ENCODE data around the gene CNGA3. TPM values are rescaled to one million over a fixed set of nuclear protein-coding genes. Genes with fewer than 3 reads are reported as not detected.

Gene CNGA3
- polyA plus RNA-seq, 3 donors: not detected

DNA sequence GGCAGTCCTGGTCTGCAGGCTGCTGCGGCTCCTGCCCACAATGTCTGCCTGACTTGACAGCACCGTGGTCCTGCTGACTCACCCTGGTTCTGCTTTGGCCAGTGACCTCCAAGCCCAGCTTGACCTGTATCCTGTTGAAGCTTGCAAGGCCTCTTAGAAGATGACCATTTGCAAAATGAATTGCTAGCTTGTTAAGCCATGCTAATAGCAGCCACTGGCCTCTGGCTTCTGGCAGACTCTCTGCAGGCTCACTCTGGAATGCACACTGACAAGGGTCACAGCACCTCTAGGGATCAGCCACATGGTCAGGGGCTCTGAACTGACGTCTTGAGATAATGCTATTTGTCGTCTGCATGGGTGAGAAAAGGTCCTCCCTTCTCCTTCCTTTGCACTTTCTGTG, 25.9 kb downstream of the CNGA3 start:
- DNase-seq (ENCODE audit: extremely low read depth in 1 of 11, low read depth in 9 of 11, low spot score in 4 of 11): no peak

DNA sequence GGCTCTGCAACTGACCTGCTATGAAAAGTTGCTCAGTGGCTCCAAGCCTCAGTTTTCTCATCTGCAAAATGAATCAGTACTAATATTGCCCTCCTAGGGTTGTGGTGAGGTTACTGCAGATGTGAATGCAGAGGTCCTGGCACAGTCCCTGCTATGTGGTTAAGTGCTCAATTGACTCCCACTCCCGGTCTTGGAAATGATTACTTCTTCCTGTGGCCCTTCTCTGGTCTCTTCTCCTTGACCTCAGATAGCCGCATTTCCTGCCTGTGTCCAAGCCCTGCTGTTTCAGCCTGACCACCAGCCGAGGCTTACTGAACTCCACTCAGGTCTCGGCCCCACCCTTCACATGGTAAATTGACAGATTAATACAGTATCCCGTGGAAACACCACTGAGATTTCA, 26.3 kb downstream of the CNGA3 start:
- no peak for DNase-seq (ENCODE audit: extremely low read depth in 1 of 11, low read depth in 9 of 11, low spot score in 4 of 11)

DNA sequence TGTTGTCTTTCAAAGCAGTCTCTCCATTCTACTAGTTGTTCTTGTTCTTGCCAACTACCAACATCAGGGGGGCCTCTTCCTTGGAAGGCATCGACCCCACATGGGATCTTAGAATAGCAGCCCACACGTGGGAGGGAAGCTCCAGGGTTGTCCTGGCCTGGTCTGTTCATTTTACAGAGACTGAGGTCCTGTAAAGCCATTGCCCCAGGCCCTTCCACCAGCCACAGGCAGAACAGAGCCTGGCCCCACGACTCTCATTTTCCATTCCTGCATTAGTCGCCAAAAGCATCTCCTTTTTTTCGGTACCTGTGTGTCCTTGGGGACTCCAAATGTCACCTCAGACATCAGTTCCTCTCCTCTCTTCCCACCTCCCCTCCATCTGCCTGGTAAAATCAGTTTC, 28.0 kb downstream of the CNGA3 start:
- no peak for DNase-seq (ENCODE audit: extremely low read depth in 1 of 11, low read depth in 9 of 11, low spot score in 4 of 11)

DNA sequence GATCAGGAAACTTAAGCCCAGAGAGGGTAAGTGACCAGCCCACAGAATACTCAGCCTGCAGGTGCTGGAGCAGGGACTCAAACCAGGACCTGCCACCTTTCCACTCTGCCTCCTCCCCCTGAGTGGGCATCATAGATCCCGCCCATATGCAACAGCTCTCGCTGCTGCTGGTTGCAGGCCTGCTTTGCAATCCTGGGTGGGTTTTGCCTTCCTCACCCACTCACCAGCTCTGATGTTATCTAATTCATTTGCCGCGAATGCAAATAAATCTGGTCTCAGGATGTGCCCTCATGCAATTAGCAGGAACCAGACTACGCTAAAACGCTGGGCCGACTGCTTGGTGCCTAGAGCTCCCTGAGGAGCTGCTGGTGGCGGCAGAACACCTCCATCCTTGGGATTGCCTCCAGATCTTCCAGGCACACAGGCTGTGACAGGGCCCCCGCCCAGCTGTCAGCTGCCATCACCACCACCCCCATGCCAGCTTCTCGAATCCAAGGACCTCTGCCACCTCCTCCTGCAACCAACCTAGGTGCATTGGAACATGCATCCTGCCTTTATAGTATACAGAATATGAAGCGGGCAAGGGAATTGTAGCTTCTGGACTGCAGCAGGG, 28.8 kb downstream of the CNGA3 start:
- no peak for DNase-seq (ENCODE audit: extremely low read depth in 1 of 11, low read depth in 9 of 11, low spot score in 4 of 11)

DNA sequence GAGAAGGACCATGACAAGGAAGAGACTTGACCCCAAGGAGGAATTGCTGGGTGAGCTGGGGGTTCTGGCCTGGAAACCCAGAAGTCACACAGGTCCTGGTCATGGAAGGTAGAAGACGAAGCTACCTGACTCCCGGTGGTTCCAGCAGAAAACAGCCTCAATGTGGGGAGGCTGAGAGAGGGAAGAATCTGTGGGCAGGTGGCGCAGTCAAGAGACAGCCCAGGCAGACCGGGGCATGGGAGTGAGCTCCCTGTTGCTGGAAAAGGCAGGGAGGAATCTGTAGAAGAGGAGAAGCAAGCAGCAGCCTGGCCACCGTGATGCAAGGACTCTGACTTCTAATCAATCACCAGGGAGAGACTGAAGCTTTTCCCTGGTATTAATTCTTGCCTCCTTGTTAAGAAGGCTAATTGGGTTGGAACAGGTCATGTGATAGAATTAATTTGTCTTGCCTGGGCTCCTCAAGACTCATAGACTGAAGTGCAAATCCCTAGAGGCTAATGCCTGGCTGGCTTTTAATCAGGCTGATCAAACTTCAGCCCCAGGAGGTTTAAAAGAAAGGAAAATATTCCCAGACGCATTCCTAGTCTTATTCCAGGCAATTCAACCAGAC, 30.1 kb downstream of the CNGA3 start:
- no peak for DNase-seq (ENCODE audit: extremely low read depth in 1 of 11, low read depth in 9 of 11, low spot score in 4 of 11)

DNA sequence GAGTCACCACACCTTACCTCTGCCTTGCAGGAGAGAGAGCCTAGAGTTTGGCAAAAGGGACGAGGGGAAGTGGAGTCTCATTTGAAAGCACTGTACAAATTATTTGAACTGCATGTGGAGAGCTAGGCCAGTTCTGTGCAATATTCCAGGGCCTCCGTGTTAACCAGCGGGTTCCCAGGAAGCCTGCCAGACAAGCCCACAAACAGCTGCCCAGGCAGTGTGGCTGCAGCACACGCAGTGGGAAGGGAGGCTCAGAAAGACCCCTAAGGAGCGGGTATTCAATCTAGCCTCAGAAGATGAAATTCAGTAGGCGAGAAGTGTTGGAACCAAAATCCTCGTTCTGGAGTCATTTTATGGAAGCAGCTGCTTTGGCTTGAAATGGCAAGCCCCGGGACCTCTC, 30.7 kb downstream of the CNGA3 start:
- DNase-seq (ENCODE audit: extremely low read depth in 1 of 11, low read depth in 9 of 11, low spot score in 4 of 11): no peak

DNA sequence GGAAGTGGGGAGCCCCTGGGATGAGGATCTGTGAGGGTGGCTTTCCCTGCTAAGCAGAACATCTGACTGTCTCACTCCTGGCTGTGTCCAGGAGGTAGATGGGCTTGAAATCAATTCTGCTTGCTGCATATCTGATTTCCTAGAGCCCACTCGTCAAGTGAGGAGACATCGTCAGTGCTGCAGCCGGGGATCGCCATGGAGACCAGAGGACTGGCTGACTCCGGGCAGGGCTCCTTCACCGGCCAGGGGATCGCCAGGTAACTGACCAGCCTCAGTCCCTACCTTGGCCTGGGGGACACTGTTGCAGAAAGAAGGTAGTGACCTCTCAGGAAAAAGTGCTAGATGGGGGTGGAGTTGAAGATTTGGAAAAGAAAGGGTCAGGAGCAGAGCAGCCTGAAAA, 31.3 kb downstream of the CNGA3 start:
- DNase-seq (ENCODE audit: extremely low read depth in 1 of 11, low read depth in 9 of 11, low spot score in 4 of 11): peak in 1 of 11 donors; percentile 4

DNA sequence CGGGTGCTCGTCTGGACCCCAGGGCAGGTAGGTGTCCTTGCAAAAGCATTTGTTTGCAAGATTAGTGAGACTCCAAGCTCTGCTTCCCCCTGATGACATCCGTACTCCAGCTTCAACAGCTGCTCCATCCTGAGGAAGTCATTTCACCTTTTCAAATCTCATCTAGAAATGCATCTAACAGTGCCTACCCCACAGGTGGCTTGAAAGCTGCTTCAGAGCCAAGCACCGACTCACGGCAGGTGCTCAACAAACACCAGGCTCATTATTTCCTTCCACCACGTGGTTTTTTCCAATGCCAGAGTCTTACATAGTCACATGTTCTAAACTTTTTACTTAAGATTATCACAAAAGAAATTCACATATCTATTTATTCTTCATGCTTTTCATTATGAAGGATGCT, 31.9 kb downstream of the CNGA3 start:
- no peak for DNase-seq (ENCODE audit: extremely low read depth in 1 of 11, low read depth in 9 of 11, low spot score in 4 of 11)

DNA sequence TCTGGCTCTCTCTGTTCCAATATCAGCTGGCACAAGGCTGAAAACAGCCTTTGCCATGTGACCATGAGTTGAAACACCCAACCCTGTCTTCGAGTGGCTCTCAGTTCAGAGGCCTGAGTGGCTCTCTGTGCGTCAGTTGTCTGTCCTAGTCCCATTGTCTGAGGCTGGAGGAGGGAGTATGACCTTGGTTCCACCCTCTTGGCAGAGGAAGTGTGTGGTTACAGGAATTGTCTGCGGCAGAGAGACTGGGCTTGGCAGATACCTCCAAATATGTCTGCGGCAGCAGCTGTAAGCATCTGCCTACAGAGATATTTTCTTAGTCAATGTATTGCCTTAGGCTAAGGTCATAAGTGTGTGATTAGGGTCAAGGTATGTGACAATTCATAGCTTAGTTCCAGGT, 32.6 kb downstream of the CNGA3 start:
- no peak for DNase-seq (ENCODE audit: extremely low read depth in 1 of 11, low read depth in 9 of 11, low spot score in 4 of 11)

DNA sequence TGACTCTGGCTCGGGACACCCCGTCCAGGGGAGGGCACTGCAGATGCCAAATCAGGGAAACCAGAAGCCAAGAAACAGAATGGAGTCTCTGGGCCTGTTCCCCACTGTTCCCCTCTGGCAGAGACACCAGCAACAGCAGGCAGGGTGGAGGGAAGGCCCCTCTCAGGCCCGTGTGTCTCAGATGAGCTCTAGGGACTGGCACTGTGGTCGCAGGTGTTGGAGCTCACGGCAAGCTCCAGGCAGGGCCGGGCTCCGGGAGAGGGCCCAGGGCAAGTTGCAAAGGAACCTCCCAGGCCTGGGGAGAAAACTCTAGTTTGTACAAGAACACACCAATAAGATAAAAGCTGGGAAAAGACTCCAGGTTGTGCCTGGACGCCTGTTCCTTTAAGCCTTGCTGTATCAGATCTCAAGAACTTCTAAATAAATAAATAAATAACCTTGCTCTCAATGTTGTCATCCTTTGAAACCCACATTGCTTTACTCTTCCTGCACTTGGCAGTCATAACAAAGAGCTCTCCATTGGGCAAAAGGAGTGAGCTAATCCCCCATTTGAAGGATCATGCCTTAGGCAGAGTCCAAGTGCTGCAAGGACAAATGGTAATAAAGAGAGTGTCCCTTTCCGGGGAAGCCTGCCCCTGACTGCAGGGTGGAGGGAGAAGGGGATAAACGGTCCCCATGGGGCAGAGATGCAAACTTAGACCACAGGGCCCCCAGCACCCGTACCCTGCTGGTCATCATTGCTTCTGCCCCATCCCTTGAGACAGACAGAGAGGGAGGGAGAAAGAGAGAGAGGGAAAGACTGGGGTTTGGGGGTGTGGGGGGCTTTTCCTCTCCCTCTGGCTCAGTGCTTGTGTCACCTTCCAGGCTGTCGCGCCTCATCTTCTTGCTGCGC, 33.3 kb downstream of the CNGA3 start:
- DNase-seq (ENCODE audit: extremely low read depth in 1 of 11, low read depth in 9 of 11, low spot score in 4 of 11): no peak

DNA sequence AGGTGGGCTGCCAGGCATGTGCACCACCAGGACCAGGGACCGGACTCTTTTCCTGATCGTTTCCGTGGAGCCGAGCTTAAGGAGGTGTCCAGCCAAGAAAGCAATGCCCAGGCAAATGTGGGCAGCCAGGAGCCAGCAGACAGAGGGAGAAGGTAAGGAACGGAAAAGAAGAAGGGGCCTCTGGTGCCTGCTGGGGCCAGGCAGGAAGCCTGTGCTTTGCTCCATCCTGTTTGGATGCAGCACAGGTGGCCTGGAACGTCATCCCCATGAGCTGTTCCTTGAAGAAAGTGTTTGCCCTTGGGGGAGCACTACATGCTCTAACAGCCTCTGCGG, 33.9 kb downstream of the CNGA3 start:
- no peak for DNase-seq (ENCODE audit: extremely low read depth in 1 of 11, low read depth in 9 of 11, low spot score in 4 of 11)

DNA sequence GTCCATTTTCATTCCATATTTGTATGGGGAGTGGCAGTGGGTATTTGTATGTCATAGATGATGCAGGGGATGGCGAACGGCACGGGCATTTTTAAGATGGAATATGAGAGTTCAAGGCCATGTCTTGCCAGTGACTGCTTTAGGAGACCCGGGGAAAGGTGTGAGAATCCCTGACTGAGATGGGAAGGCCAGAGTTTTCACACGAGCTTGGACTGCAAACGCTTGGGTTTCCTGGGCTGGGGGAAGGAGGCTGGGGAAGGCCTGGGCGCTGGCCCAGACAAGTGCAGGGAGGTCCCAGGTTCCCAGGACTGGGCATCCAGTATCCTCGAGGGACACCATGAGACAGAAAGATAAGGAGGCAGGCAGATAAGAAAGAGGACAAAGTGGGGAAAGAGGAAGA, 35.2 kb downstream of the CNGA3 start:
- no peak for DNase-seq (ENCODE audit: extremely low read depth in 1 of 11, low read depth in 9 of 11, low spot score in 4 of 11)

DNA sequence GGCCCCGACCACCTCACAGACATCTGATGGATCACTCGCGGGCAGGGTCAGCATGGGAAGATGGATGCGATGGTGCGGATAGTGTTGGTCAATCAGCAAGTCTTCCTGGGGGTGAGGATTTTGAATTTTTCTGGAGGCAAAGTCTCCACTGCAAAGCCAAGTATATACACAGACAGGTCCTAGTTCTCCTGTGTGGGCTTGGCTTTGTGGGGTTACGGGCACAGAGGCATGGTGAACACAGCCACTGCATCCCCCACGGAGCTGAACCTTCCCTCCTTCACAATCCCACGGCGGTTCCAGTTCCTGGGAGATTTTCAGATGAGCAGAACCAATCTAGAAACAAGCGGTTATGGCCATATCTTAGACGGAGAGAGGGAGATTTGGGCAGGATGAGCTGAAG, 35.8 kb downstream of the CNGA3 start:
- DNase-seq (ENCODE audit: extremely low read depth in 1 of 11, low read depth in 9 of 11, low spot score in 4 of 11): no peak

DNA sequence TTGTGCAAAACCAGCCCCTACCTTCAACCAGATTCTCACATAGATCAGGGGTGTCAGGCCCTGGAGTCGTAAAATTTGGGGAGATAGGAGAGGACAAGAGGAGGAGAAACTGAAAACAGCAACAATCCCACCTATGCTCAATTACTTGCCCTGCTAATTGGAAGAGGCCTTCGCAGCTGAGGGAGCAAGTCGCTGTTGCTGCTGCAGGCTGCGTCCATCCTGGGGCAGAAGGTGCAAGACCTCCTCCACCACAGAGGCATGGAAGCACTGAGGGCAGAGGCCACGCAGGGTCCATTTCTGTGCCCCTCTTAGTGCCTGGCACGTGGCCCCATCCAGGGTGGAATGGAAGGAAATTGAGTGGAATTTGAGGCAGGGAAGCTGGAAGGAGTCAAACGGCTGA, 36.5 kb downstream of the CNGA3 start:
- DNase-seq (ENCODE audit: extremely low read depth in 1 of 11, low read depth in 9 of 11, low spot score in 4 of 11): no peak

DNA sequence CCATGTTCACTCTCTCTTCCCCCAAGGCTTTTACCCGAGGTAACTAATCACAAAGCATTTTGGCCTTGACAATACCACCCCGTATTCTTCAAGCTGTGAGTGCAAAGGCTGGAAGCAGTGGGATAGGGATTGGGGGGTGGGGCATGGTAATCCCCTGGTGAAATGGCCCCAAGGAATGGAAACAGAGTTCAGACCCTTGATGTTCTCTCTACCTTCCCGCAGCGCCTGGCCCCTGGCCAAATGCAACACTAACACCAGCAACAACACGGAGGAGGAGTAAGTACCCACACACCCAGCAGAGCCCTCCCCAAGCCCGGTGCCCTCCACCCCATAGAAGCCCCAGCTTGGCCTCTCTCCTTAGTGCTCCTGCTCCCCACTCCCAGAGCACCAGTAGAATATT, 36.9 kb downstream of the CNGA3 start:
- DNase-seq (ENCODE audit: extremely low read depth in 1 of 11, low read depth in 9 of 11, low spot score in 4 of 11): no peak

DNA sequence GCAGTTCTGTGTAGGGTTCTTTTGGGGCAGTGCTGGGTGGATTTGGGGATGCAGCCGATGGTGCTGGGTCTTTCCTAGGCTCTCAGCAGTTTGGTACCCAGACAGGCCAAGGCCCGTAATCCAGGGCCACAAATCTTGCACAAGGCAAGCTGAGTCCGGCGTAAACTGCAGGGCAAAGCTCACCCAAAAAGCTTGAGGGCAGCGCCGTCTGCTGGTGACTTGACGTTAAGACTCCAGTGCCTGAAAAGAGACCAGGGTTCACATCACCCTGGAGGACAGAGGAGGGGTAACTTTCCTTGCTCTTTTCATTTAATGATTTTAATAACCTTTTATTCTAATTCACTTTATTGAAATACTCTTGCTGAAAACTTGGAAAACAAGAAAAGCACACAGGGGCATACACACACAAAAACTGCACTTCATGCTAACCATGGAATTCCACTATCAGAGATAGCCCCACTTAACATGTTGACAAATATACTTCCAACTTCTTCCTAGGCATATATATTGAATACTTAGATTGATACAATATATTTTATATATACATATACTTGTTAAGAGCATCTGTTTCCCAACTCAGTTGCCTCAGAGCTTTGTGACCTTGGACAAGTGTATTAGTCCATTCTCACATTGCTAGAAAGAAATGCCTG, 38.9 kb downstream of the CNGA3 start:
- DNase-seq (ENCODE audit: extremely low read depth in 1 of 11, low read depth in 9 of 11, low spot score in 4 of 11): peak; percentile 41 to 77 (median 56)

DNA sequence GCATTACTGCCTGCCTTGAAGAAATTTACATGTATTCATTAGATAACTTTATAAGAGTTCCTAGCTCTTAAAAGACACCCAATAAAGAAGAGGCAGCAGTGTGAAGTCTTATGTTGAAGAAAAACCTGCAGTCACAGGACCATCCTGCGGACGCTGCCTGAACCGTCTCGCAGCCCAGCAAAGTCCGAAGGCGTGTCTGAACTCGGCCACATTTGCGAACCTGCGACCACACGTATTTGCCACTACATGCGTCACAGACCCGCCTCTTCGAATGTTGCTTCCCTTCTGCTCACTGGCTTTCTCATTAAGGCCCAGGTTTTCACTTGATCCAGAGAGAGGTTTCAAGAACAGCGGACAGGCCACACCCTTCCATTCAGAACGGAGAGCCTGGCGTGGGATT, 41.2 kb downstream of the CNGA3 start:
- DNase-seq (ENCODE audit: extremely low read depth in 1 of 11, low read depth in 9 of 11, low spot score in 4 of 11): no peak

DNA sequence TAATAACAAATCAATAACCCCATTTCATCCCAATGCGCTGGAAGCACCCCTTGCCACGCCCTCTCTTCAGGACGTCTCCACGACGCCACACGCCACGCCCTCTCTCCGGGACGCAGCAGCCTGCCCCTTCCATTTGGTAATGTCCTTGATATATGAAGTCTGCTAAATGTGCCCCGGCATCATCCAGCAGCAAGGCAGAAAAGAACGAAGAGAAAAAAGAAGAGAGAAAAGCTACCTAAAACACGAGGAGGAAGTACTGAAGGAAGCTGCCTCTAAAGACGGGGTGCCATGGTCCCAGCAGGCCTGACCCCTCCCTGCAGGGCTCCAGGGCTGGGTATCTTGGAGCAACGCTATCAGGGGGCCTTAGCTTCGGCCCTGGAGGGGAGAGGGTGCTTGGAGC, 41.8 kb downstream of the CNGA3 start:
- DNase-seq (ENCODE audit: extremely low read depth in 1 of 11, low read depth in 9 of 11, low spot score in 4 of 11): no peak

DNA sequence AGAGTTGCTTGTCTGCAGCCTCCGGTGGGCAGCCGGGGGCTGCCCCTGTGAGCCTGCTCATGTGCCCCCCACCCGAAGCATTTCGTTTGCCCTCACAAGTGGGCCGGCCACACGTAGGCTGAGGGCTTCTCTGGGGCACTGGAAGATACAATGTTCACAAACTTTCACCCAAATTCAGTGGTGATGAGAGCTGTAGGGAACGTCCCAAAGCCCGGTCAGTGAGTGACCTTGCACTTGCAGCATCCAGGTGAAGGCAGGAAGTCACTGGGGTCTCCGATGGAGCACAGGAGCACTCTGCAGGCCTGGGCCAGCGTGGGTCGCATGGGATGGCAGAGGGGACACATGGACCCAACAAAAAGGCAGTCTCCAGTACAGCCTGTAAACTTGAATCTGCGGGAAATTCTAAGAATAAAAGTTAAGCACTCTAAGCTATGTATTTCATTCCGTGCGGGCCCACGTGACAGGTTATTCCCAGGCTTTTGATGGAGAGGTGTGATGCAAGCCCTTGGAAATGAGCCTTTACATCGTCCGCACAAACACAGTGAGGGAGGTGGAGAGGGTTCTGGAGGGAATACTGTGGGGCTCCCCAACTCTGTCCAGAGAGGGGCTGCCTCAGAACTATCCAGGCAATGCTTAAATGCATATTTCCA, 42.5 kb downstream of the CNGA3 start:
- no peak for DNase-seq (ENCODE audit: extremely low read depth in 1 of 11, low read depth in 9 of 11, low spot score in 4 of 11)

DNA sequence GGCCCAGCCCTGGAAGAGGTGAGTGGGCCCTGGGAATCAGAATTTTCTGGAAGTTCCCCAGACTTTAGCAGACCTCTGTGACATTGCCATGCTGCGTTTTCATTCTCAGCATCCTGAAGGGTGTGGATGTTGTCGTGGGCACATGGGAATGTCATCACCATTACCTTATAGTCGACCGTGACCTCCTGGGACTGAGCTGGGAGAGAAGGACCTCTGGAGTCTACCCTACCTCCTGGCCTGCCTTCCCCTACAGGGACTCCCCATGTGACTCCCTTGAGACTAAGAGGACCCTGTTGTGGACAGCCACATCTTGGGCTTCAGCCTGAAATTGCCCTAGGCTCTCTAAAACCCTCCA, 43.0 kb downstream of the CNGA3 start:
- DNase-seq (ENCODE audit: extremely low read depth in 1 of 11, low read depth in 9 of 11, low spot score in 4 of 11): no peak

Data from renal cortex interstitium (tissue), 11 donors.